SK-N-MC (cell line): Measurements from ENCODE around the gene PLA2G3.
A peak's percentile ranks its signal among the peaks of the same experiment; 100 is the strongest.

ENCODE experiments used
- DNase-seq: peaks from one replicate; pipeline ENCODE4 v3.0.0-alpha.2; 2011; ENCODE audit warnings: low read depth, low spot score
- H3K27ac ChIP-seq: fragments of 200-600 bp; sonication (generic); 2 replicates; pipeline ENCODE4 v1.5.1; 2016; ENCODE audit warnings: mixed run types
- H3K36me3 ChIP-seq: fragments of 200-600 bp; sonication (generic); 2 replicates; pipeline ENCODE4 v1.6.1; 2017; ENCODE audit warnings: antibody characterized with exemption, low read length, mixed read lengths; ENCODE audit not compliant: insufficient read depth
- H3K4me3 ChIP-seq: fragments of 200-600 bp; sonication (generic); 2 replicates; pipeline ENCODE4 v1.5.1; 2016
- H3K9ac ChIP-seq: fragments of 200-600 bp; sonication (generic); 2 replicates; pipeline ENCODE4 v1.8.0; 2017; ENCODE audit warnings: mixed run types, mixed read lengths; ENCODE audit not compliant: insufficient read length
- H3K9me3 ChIP-seq: fragments of 200-600 bp; sonication (generic); 2 replicates; pipeline ENCODE4 v1.6.1; 2017; ENCODE audit warnings: low read depth, mild to moderate bottlenecking, antibody characterized with exemption, low read length, moderate library complexity, mixed read lengths
- EZH2 ChIP-seq: fragments of 200-600 bp; sonication (generic); IDR thresholded peaks from one replicate; pipeline ENCODE4 v1.6.1; 2017; ENCODE audit warnings: antibody characterized with exemption
- FOXP2 ChIP-seq: optimal IDR thresholded peaks from 2 replicates; pipeline ENCODE3; 2011; ENCODE audit warnings: mild to moderate bottlenecking, moderate library complexity; ENCODE audit not compliant: insufficient read depth; ENCODE audit errors: extremely low read length, control extremely low read depth
- POLR2AphosphoS5 ChIP-seq: IDR thresholded peaks from 2 replicates; pipeline ENCODE4 v1.6.1; 2012; ENCODE audit warnings: mild to moderate bottlenecking, low read depth, low read length, borderline replicate concordance

PLA2G3 gene

GRCh38 chr22:31170971-31171370 is 30.7 kb upstream of the PLA2G3 start:
- peaks cover 7% of the 10 kb centered on the region; the same call in 1 of the 2 replicates for H3K36me3 ChIP-seq

GRCh38 chr22:31162015-31162765 is 21.9 kb upstream of the PLA2G3 start:
- Histone ChIP-seq H3K9me3 (no peaks in the 10 kb centered on the region), H3K36me3 (peaks cover 7% of the 10 kb centered on the region; the same call in 1 of the 2 replicates), H3K4me3 (no peak overlapping the region), H3K27ac (no peak overlapping the region), H3K9ac (no peak overlapping the region)
- DNase-seq: no peak
- no peak for TF ChIP-seq POLR2AphosphoS5
- TF ChIP-seq EZH2: no peak

More at GRCh38 chr22:31170971-31171370, 30.7 kb upstream of the PLA2G3 start:
- Histone ChIP-seq H3K27ac (no peak overlapping the region), H3K9ac (no peak overlapping the region), H3K4me3 (no peak overlapping the region), H3K9me3 (no peaks in the 10 kb centered on the region)
- no peak for DNase-seq
- TF ChIP-seq EZH2 (no peak), POLR2AphosphoS5 (no peak), FOXP2 (no peak)

GRCh38 chr22:31161386-31161785 is 21.1 kb upstream of the PLA2G3 start:
- Histone ChIP-seq H3K36me3 (peaks cover 7% of the 10 kb centered on the region; the same call in 1 of the 2 replicates), H3K27ac (no peak overlapping the region), H3K9me3 (no peaks in the 10 kb centered on the region), H3K9ac (peak overlapping the region; percentile 92), H3K4me3 (peak overlapping the region; percentile 90)
- no peak for DNase-seq
- TF ChIP-seq POLR2AphosphoS5: no peak
- no peak for TF ChIP-seq EZH2
- TF ChIP-seq FOXP2: no peak

- peaks cover 4% of the 10 kb centered on the region; the same call in 1 of the 2 replicates for H3K36me3 ChIP-seq
- no peak for TF ChIP-seq POLR2AphosphoS5
- TF ChIP-seq EZH2: no peak
- TF ChIP-seq FOXP2: no peak
- H3K4me3 ChIP-seq: peak overlapping the region; percentile 90
- no peaks in the 10 kb centered on the region for H3K9me3 ChIP-seq
- no peak overlapping the region for H3K27ac ChIP-seq
- DNase-seq: no peak
- peak overlapping the region; percentile 92 for H3K9ac ChIP-seq
Measured at GRCh38 chr22:31160328-31160978, 20.1 kb upstream of the PLA2G3 start.

GRCh38 chr22:31155422-31155821 is 15.1 kb upstream of the PLA2G3 start:
- Histone ChIP-seq H3K9ac (no peak overlapping the region), H3K27ac (no peak overlapping the region), H3K4me3 (no peak overlapping the region), H3K36me3 (no peaks in the 10 kb centered on the region), H3K9me3 (no peaks in the 10 kb centered on the region)
- DNase-seq: no peak
- TF ChIP-seq FOXP2: no peak

GRCh38 chr22:31154975-31155374 is 14.7 kb upstream of the PLA2G3 start:
- TF ChIP-seq EZH2 (no peak), FOXP2 (no peak), POLR2AphosphoS5 (no peak)
- H3K9me3 ChIP-seq: no peaks in the 10 kb centered on the region
- H3K36me3 ChIP-seq: no peaks in the 10 kb centered on the region
- no peak overlapping the region for H3K4me3 ChIP-seq
- H3K27ac ChIP-seq: no peak overlapping the region
- no peak for DNase-seq
- H3K9ac ChIP-seq: no peak overlapping the region

- H3K4me3 ChIP-seq: no peak overlapping the region
- TF ChIP-seq FOXP2: no peak
- TF ChIP-seq POLR2AphosphoS5: no peak
- TF ChIP-seq EZH2: no peak
Measured at GRCh38 chr22:31153357-31153756, 13.0 kb upstream of the PLA2G3 start.

GRCh38 chr22:31151872-31152271 is 11.6 kb upstream of the PLA2G3 start:
- Histone ChIP-seq H3K4me3 (no peak overlapping the region), H3K36me3 (no peaks in the 10 kb centered on the region), H3K9ac (no peak overlapping the region)

More at GRCh38 chr22:31153357-31153756, 13.0 kb upstream of the PLA2G3 start:
- no peak for DNase-seq
- Histone ChIP-seq H3K27ac (no peak overlapping the region), H3K36me3 (no peaks in the 10 kb centered on the region), H3K9me3 (no peaks in the 10 kb centered on the region), H3K9ac (no peak overlapping the region)

GRCh38 chr22:31150615-31151014 is 10.3 kb upstream of the PLA2G3 start:
- TF ChIP-seq EZH2: no peak
- TF ChIP-seq POLR2AphosphoS5: no peak
- TF ChIP-seq FOXP2: no peak
- Histone ChIP-seq H3K9ac (no peak overlapping the region), H3K4me3 (no peak overlapping the region), H3K9me3 (no peaks in the 10 kb centered on the region), H3K27ac (no peak overlapping the region), H3K36me3 (no peaks in the 10 kb centered on the region)
- DNase-seq: no peak

More at GRCh38 chr22:31151872-31152271, 11.6 kb upstream of the PLA2G3 start:
- Histone ChIP-seq H3K9me3 (no peaks in the 10 kb centered on the region), H3K27ac (no peak overlapping the region)
- no peak for DNase-seq
- TF ChIP-seq FOXP2: no peak
- TF ChIP-seq POLR2AphosphoS5: no peak
- TF ChIP-seq EZH2: no peak
